ENCODE results near the gene TIMM21. TPM values are rescaled to one million over a fixed set of nuclear protein-coding genes. Genes with fewer than 3 reads are reported as not detected.
A peak's percentile ranks its signal among the peaks of the same experiment; 100 is the strongest.

TIMM21 gene
- total and polyA plus RNA-seq, 5 experiments from 2014 or later: 14.6 to 30.6 (median 17.4) TPM

DNA sequence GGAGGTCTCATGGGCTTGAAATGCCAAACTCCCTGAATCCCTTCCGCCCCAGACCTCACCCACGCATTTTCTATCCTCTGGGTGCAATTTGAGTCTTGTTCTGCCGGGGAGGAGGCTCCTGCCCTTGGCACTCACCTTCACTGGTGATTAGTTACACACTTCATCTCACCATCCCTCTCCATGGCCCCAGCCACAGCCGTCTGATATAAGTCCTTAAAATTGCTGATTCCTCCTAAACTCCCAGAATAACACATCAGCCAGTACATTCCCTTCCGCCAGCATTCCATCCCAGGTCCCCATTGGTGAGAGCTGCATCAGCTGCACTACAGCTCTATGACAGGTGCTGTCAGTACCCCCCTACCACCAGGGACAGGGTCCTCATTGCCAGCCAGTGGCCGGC lies 3.9 kb downstream of the TIMM21 start:
- peak overlapping the region in 2 of 10 donors; percentile 11 to 47 for H3K4me3 Mint-ChIP-seq
- H3K36me3 Mint-ChIP-seq: peaks cover 0 to 54% (median 5%) of the 10 kb centered on the region in 3 donors
- H3K9me3 Mint-ChIP-seq: peaks cover 0 to 3% (median 0%) of the 10 kb centered on the region in 9 donors
- POLR2A ChIA-PET: interaction anchor here (0.6 to 1.4 kb wide), 2 partner anchors 333 to 446 kb away, joined by 3 to 4 read pairs; no protein-coding TSS in a partner anchor
- ATAC-seq (no peak), DNase-seq (no peak)
- peaks cover 0 to 2% (median 0%) of the 10 kb centered on the region in 5 donors for H3K27me3 Mint-ChIP-seq
- peak overlapping the region in 3 of 10 donors; percentile 23 to 83 (median 55) for H3K27ac Mint-ChIP-seq
- peaks cover 17 to 56% (median 48%) of the 10 kb centered on the region in 4 donors for H3K4me1 Mint-ChIP-seq

DNA sequence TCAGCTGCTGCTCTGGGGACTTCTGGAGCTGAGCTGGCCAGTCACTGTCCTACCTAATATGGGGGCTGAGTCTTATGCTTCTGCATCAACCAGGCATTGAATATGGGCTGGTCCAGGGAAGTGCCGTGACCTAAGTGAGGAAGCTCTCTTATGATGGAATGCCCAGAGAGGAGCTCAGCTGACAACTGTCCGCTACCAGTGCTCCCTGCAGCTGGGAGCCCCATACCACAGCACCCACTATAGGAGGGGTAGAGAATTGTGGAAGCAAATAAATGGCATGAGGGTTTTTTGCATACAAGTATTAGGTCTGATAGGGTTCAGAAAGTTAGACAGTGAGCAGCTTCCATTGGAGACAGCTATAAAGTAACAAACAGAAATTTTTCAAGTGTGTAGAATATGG lies 4.5 kb downstream of the TIMM21 start:
- Mint-ChIP-seq H3K4me3 (no peak overlapping the region), H3K36me3 (peaks cover 0 to 59% (median 5%) of the 10 kb centered on the region in 3 donors), H3K9me3 (no peaks in the 10 kb centered on the region), H3K27me3 (no peaks in the 10 kb centered on the region), H3K27ac (peak overlapping the region in 4 of 10 donors; percentile 43 to 80 (median 68)), H3K4me1 (peaks cover 17 to 50% (median 46%) of the 10 kb centered on the region in 4 donors)
- ATAC-seq (no peak), DNase-seq (no peak)
- POLR2A ChIA-PET: interaction anchor here (1.4 kb wide), 1 partner anchor 446 kb away, joined by 4 read pairs; no protein-coding TSS in a partner anchor

GRCh38 chr18:74153377-74153776 lies 5.1 kb downstream of the TIMM21 start:
- peaks cover 0 to 64% (median 5%) of the 10 kb centered on the region in 3 donors for H3K36me3 Mint-ChIP-seq
- no peak for DNase-seq
- no peaks in the 10 kb centered on the region for H3K27me3 Mint-ChIP-seq
- H3K9me3 Mint-ChIP-seq: no peaks in the 10 kb centered on the region
- ATAC-seq: no peak
- POLR2A ChIA-PET: interaction anchor here (0.7 to 1.4 kb wide), 2 partner anchors 445 to 626 kb away, joined by 3 to 4 read pairs; no protein-coding TSS in a partner anchor
- H3K4me3 Mint-ChIP-seq: no peak overlapping the region
- H3K4me1 Mint-ChIP-seq: peaks cover 17 to 49% (median 42%) of the 10 kb centered on the region in 4 donors
- no peak overlapping the region for H3K27ac Mint-ChIP-seq

GRCh38 chr18:74153793-74154192 lies 5.5 kb downstream of the TIMM21 start:
- no peak overlapping the region for H3K27ac Mint-ChIP-seq
- H3K27me3 Mint-ChIP-seq: no peaks in the 10 kb centered on the region
- DNase-seq: no peak
- POLR2A ChIA-PET: interaction anchor here (0.7 kb wide), 1 partner anchor 625 kb away, joined by 3 read pairs; no protein-coding TSS in a partner anchor
- peaks cover 0 to 68% (median 6%) of the 10 kb centered on the region in 3 donors for H3K36me3 Mint-ChIP-seq
- peaks cover 16 to 45% (median 39%) of the 10 kb centered on the region in 4 donors for H3K4me1 Mint-ChIP-seq
- no peaks in the 10 kb centered on the region for H3K9me3 Mint-ChIP-seq
- H3K4me3 Mint-ChIP-seq: no peak overlapping the region
- ATAC-seq: no peak

DNA sequence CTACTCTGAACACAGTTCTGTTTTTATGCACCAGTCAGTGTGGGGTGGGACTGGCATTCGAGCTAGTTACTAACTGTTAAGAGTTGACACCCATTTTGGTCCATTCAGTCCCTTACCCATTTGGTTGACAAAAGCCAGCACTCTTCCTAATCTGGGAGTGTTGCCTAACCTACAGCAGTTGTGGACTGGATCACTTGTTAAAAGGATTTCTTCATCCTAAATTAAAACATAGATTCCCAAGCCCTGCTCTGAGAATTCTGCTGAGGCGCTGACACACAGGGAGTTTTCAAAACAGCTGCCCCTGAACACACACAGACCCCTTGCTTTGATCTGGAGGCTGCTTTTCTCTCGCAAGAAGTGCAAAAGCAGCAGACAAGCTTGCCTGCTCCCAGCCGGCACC lies 6.4 kb downstream of the TIMM21 start:
- H3K27me3 Mint-ChIP-seq: no peaks in the 10 kb centered on the region
- POLR2A ChIA-PET: no interaction called here

DNA sequence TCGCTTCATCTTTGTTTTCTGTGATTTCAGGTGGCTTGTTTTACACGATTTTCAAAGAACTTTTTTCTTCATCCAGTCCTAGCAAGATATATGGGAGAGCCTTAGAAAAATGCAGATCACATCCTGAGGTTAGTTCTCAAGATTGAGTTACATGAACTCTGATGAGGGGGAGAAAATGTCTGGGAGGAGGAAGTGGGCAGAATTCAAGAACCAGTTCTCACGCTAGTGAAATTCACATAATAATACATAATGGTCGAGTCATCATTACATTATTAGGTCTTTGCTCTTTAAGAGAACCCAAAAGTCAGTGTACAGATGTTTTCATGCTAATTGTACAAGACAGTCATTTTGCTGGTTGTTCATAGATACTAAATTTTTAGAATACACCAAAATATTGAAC lies 7.0 kb downstream of the TIMM21 start:
- Mint-ChIP-seq H3K4me1 (peaks cover 9 to 32% (median 25%) of the 10 kb centered on the region in 4 donors), H3K36me3 (peaks cover 0 to 76% (median 11%) of the 10 kb centered on the region in 3 donors), H3K9me3 (no peaks in the 10 kb centered on the region), H3K27me3 (no peaks in the 10 kb centered on the region), H3K27ac (no peak overlapping the region), H3K4me3 (no peak overlapping the region)
- ATAC-seq (no peak), DNase-seq (no peak)
- POLR2A ChIA-PET: interaction anchor here (0.6 kb wide), 1 partner anchor 133 kb away, joined by 7 read pairs; no protein-coding TSS in a partner anchor

More for the DNA sequence above, 6.4 kb downstream of the TIMM21 start:
- Mint-ChIP-seq H3K9me3 (no peaks in the 10 kb centered on the region), H3K27ac (no peak overlapping the region), H3K4me3 (no peak overlapping the region), H3K4me1 (peaks cover 13 to 36% (median 29%) of the 10 kb centered on the region in 4 donors), H3K36me3 (peaks cover 0 to 74% (median 11%) of the 10 kb centered on the region in 3 donors)
- DNase-seq (no peak), ATAC-seq (no peak)

- POLR2A ChIA-PET: no interaction called here
- Mint-ChIP-seq H3K27ac (peak overlapping the region in 3 of 10 donors; percentile 17 to 27 (median 18)), H3K27me3 (no peaks in the 10 kb centered on the region), H3K9me3 (no peaks in the 10 kb centered on the region), H3K4me1 (peaks cover 0 to 8% (median 2%) of the 10 kb centered on the region in 4 donors), H3K4me3 (no peak overlapping the region), H3K36me3 (peaks cover 0 to 45% (median 6%) of the 10 kb centered on the region in 3 donors)
- DNase-seq (no peak), ATAC-seq (no peak)
These were observed 14.8 kb downstream of the TIMM21 start for GRCh38 chr18:74163019-74163660.

GRCh38 chr18:74166386-74166785 lies 18.1 kb downstream of the TIMM21 start:
- Mint-ChIP-seq H3K27ac (peak overlapping the region in 1 of 10 donors; percentile 67), H3K27me3 (peaks cover 0 to 2% (median 0%) of the 10 kb centered on the region in 5 donors), H3K4me1 (peaks cover 0 to 8% (median under 1%) of the 10 kb centered on the region in 4 donors), H3K9me3 (no peaks in the 10 kb centered on the region), H3K4me3 (no peak overlapping the region), H3K36me3 (peaks cover 0 to 15% (median 0%) of the 10 kb centered on the region in 3 donors)
- no peak for ATAC-seq
- no peak for DNase-seq
- POLR2A ChIA-PET: no interaction called here

DNA sequence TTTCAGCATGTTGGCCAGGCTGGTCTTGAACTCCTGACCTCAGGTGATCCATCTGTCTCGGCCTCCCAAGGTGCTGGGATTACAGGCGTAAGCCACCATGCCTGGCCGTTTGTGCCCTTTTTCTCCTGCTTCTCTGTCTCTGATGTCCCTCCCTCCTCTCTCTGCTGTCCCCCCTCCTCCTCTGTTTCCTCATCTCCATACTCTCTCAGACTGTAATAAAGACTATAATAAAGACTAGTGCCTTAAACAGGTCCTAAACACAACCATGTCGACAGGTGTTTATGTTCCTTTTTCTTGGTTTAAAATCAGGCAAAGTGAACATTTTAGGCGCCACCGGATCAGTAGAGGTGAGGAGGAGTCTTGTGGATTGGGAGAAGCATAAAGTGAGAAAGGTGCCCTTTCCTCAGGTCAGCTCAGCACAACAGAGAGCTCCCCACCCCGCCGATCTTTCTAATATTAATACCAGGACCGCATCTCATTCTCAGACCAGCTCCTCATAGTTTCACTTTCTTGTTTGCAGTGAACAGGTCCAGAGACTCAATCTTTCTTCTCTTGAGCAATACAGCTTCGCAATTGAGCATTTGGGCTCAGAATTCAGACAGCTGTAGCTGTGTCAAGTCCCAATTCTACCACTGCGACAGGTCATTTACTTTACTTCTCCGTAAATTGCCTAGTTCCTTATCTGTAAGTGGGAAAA lies 23.7 kb downstream of the TIMM21 start:
- POLR2A ChIA-PET: no interaction called here
- peaks cover 9 to 44% (median 25%) of the 10 kb centered on the region in 5 donors for H3K27me3 Mint-ChIP-seq
- H3K4me3 Mint-ChIP-seq: peak overlapping the region in 3 of 10 donors; percentile 2 to 58 (median 34)
- no peaks in the 10 kb centered on the region for H3K36me3 Mint-ChIP-seq
- DNase-seq (no peak), ATAC-seq (no peak)
- H3K27ac Mint-ChIP-seq: peak overlapping the region in 2 of 10 donors; percentile 35 to 53
- H3K9me3 Mint-ChIP-seq: no peaks in the 10 kb centered on the region
- peaks cover 0 to 3% (median under 1%) of the 10 kb centered on the region in 4 donors for H3K4me1 Mint-ChIP-seq

GRCh38 chr18:74172697-74173433 lies 24.5 kb downstream of the TIMM21 start:
- H3K27ac Mint-ChIP-seq: peak overlapping the region in 1 of 10 donors; percentile 10
- peaks cover 9 to 46% (median 27%) of the 10 kb centered on the region in 5 donors for H3K27me3 Mint-ChIP-seq
- no peaks in the 10 kb centered on the region for H3K36me3 Mint-ChIP-seq
- no peak overlapping the region for H3K4me3 Mint-ChIP-seq
- POLR2A ChIA-PET: no interaction called here
- no peak for DNase-seq
- H3K4me1 Mint-ChIP-seq: peaks cover 0 to 3% (median under 1%) of the 10 kb centered on the region in 4 donors
- no peak for ATAC-seq
- H3K9me3 Mint-ChIP-seq: no peaks in the 10 kb centered on the region

GRCh38 chr18:74173434-74173750 lies 25.1 kb downstream of the TIMM21 start:
- no peaks in the 10 kb centered on the region for H3K9me3 Mint-ChIP-seq
- no peaks in the 10 kb centered on the region for H3K36me3 Mint-ChIP-seq
- no peak overlapping the region for H3K27ac Mint-ChIP-seq
- H3K4me1 Mint-ChIP-seq: peaks cover 0 to 3% (median under 1%) of the 10 kb centered on the region in 4 donors
- DNase-seq: no peak
- H3K4me3 Mint-ChIP-seq: no peak overlapping the region
- POLR2A ChIA-PET: no interaction called here
- ATAC-seq: no peak
- peaks cover 9 to 46% (median 27%) of the 10 kb centered on the region in 5 donors for H3K27me3 Mint-ChIP-seq

DNA sequence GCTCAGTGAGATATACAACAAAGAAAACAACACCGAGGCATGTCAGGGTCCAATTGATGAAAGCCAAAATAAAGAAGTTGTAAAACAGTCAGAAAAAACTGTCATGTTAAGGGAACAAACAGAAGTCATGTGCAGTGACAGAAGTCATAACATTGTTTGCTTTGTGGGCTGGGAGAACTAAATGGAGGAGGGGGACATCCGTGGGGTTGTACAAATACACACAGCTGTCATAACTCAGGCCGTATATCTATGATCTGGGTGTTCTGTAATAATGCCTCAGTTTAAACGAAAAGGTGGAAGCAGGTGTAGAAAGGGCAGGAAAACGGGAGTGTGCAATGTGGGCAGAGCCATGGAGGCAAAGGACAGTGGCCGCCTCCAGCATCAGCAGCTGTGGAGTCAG lies 27.3 kb downstream of the TIMM21 start:
- POLR2A ChIA-PET: no interaction called here
- peaks cover 9 to 46% (median 27%) of the 10 kb centered on the region in 5 donors for H3K27me3 Mint-ChIP-seq
- no peak overlapping the region for H3K27ac Mint-ChIP-seq
- no peaks in the 10 kb centered on the region for H3K9me3 Mint-ChIP-seq
- no peak overlapping the region for H3K4me3 Mint-ChIP-seq
- no peak for DNase-seq
- H3K4me1 Mint-ChIP-seq: peaks cover 0 to 3% (median under 1%) of the 10 kb centered on the region in 4 donors
- H3K36me3 Mint-ChIP-seq: no peaks in the 10 kb centered on the region
- ATAC-seq: no peak
